Measurements from ENCODE around the gene TMEM240. TPM values are rescaled to one million over a fixed set of nuclear protein-coding genes. Genes with fewer than 3 reads are reported as not detected.

Gene TMEM240
- total and polyA plus RNA-seq, 3 donors from 2014 or later = 3.6 to 6.3 (median 4.3) TPM

DNA sequence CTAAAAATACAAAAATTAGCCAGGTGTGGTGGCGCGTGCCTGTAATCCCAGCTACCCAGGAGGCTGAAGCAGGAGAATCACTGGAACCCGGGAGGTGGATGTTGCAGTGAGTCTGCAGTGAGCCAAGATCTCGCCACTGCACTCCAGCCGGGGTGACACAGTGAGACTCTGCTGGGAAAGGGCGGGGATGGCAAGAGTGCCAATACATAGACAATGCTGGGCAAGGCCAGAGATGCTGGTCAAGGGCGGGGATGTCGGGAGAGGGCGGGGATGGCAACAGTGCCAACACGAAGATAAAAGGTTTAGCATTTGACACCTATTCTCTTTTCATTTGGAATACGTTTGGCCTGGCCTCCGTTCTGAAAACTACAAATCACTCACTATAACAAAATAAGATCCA is 23.3 kb upstream of the TMEM240 start:
- DNase-seq = no peak
- Histone ChIP-seq H3K4me3 (no peak overlapping the region), H3K27ac (no peak overlapping the region), H3K4me1 (peaks cover 18% of the 10 kb centered on the region), H3K36me3 (ENCODE audit: low read depth, missing control alignments) (no peaks in the 10 kb centered on the region), H3K27me3 (no peaks in the 10 kb centered on the region), H3K9me3 (no peaks in the 10 kb centered on the region)
- intact Hi-C loops (cut with DNase I; ENCODE audit: low total_unique reads) = no loop called here
- TF ChIP-seq, protein P1, sequence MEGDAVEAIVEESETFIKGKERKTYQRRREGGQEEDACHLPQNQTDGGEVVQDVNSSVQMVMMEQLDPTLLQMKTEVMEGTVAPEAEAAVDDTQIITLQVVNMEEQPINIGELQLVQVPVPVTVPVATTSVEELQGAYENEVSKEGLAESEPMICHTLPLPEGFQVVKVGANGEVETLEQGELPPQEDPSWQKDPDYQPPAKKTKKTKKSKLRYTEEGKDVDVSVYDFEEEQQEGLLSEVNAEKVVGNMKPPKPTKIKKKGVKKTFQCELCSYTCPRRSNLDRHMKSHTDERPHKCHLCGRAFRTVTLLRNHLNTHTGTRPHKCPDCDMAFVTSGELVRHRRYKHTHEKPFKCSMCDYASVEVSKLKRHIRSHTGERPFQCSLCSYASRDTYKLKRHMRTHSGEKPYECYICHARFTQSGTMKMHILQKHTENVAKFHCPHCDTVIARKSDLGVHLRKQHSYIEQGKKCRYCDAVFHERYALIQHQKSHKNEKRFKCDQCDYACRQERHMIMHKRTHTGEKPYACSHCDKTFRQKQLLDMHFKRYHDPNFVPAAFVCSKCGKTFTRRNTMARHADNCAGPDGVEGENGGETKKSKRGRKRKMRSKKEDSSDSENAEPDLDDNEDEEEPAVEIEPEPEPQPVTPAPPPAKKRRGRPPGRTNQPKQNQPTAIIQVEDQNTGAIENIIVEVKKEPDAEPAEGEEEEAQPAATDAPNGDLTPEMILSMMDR (IDR thresholded peaks at IDR 0.05) = no peak
- no peak for TF ChIP-seq POLR2A (IDR thresholded peaks at IDR 0.05)
- 89% methylated on average over 12 of the region's 12 CpGs for WGBS, 2 donors

GRCh38 chr1:1562556-1563195 is 22.3 kb upstream of the TMEM240 start:
- intact Hi-C loops (cut with DNase I; ENCODE audit: low total_unique reads) = no loop called here
- TF ChIP-seq, protein P1 (IDR thresholded peaks at IDR 0.05) = no peak
- TF ChIP-seq POLR2A (IDR thresholded peaks at IDR 0.05) = no peak
- H3K36me3 ChIP-seq (ENCODE audit: low read depth, missing control alignments) = no peaks in the 10 kb centered on the region
- no peak overlapping the region for H3K4me3 ChIP-seq
- no peaks in the 10 kb centered on the region for H3K9me3 ChIP-seq
- peaks cover 10% of the 10 kb centered on the region for H3K4me1 ChIP-seq
- H3K27me3 ChIP-seq = no peaks in the 10 kb centered on the region
- H3K27ac ChIP-seq = no peak overlapping the region
- no peak for DNase-seq
- 83 to 85% methylated on average over 13 to 19 of the region's 21 CpGs for WGBS, 2 donors

DNA sequence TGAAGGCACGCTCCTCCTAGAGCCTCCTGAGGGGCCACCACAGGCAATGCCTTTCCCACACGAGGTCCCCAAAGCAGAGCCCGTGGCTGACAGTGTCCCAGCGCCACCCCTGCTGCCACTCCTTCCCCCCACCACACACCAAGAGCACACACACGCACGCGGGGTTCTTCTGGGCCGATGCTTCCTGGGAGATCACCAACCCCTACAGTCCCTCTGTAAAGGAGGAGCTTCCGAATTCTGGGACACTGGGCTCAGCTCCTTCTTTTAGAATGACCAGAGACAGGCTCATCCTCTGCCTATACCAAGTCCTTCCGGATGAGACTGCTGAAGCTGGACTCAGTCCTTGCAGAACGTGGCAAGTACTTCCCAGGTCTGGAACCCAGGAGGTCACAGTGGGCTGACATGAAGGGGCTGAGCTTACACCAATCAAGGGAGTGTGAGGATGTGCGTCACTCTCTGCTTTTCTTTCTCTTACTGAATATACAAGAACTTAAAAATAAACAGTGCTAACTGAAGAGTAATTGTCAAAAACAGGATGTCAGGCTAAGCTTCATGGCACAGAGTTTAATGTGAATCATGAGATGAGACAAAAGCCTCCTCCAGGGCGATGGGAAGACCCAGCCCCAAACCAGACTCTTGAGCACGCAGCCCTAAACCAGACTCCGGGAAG is 21.5 kb upstream of the TMEM240 start:
- intact Hi-C loops (cut with DNase I; ENCODE audit: low total_unique reads) = no loop called here
- 85 to 88% methylated on average over 12 to 15 of the region's 15 CpGs for WGBS, 2 donors
- H3K27ac ChIP-seq = no peak overlapping the region
- no peak for TF ChIP-seq POLR2A (IDR thresholded peaks at IDR 0.05)
- TF ChIP-seq, protein P1 (IDR thresholded peaks at IDR 0.05) = no peak
- no peaks in the 10 kb centered on the region for H3K36me3 ChIP-seq (ENCODE audit: low read depth, missing control alignments)
- DNase-seq = no peak
- H3K4me3 ChIP-seq = no peak overlapping the region
- no peaks in the 10 kb centered on the region for H3K9me3 ChIP-seq
- H3K27me3 ChIP-seq = no peaks in the 10 kb centered on the region
- H3K4me1 ChIP-seq = peaks cover 5% of the 10 kb centered on the region

GRCh38 chr1:1560178-1560577 is 19.8 kb upstream of the TMEM240 start:
- H3K36me3 ChIP-seq (ENCODE audit: low read depth, missing control alignments) = no peaks in the 10 kb centered on the region
- no peaks in the 10 kb centered on the region for H3K9me3 ChIP-seq
- TF ChIP-seq POLR2A (IDR thresholded peaks at IDR 0.05) = no peak
- TF ChIP-seq, protein P1 (IDR thresholded peaks at IDR 0.05) = no peak
- H3K4me1 ChIP-seq = peaks cover 5% of the 10 kb centered on the region
- WGBS, 2 donors = 84 to 96% methylated on average over 6 to 9 of the region's 9 CpGs
- intact Hi-C loops (cut with DNase I; ENCODE audit: low total_unique reads) = no loop called here
- H3K27me3 ChIP-seq = no peaks in the 10 kb centered on the region
- no peak overlapping the region for H3K27ac ChIP-seq
- no peak for DNase-seq
- H3K4me3 ChIP-seq = no peak overlapping the region
